Measurements from ENCODE around the gene AZU1.
"Not testable (repeated sequence)": the region's sequence is repeated elsewhere in the genome, so short reads cannot be mapped to it uniquely, and the experiment has no call there.

AZU1 gene

DNA sequence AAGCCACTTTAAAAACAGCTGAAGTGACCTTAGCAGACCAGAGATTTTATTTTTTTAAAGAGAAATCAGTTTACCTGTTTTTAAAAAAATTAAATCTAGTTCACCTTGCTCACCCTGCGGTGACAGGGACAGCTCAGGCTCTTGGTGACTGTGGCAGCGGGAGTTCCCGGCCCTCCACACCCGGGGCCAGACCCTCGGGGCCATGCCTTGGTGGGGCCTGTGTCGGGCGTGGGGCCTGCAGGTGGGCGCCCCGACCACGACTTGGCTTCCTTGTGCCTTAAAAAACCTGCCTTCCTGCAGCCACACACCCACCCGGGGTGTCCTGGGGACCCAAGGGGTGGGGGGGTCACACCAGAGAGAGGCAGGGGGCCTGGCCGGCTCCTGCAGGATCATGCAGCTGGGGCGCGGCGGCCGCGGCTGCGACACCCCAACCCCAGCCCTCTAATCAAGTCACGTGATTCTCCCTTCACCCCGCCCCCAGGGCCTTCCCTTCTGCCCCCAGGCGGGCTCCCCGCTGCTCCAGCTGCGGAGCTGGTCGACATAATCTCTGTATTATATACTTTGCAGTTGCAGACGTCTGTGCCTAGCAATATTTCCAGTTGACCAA, 16.7 kb upstream of the AZU1 start:
- no peak for FAIRE-seq

DNA sequence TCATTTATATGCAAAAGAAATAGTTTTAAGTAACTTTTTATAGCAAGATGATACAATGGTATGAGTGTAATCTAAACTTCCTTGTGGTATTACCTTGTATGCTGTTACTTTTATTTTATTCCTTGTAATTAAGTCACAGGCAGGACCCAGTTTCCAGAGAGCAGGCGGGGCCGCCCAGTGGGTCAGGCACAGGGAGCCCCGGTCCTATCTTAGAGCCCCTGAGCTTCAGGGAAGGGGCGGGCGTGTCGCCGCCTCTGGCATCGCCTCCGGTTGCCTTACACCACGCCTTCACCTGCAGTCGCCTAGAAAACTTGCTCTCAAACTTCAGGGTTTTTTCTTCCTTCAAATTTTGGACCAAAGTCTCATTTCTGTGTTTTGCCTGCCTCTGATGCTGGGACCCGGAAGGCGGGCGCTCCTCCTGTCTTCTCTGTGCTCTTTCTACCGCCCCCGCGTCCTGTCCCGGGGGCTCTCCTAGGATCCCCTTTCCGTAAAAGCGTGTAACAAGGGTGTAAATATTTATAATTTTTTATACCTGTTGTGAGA, 16.1 kb upstream of the AZU1 start:
- no peak for FAIRE-seq

DNA sequence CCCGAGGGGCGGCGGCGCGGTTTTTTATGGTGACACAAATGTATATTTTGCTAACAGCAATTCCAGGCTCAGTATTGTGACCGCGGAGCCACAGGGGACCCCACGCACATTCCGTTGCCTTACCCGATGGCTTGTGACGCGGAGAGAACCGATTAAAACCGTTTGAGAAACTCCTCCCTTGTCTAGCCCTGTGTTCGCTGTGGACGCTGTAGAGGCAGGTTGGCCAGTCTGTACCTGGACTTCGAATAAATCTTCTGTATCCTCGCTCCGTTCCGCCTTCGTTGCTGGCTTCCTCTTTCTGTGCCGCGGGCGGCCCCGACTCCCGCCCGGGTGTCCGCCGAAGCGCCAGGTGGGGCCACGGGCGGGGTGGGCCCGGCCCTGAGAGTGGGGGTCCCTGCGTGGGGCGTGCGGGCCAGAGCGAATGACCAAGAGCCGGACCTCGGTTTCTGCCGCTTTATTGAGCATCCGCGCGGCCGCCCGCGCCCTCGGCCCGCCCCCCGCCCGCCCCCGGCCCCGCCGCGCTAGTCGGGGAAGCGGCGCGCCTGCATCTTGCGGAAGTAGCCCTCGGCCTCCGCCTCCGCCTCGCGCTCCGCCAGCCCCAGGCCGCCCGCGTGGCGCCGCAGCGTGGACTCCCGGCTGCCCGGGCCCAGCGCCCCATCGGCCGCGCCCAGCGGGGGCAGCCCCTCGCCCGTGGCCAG, 15.4 kb upstream of the AZU1 start:
- no peak for FAIRE-seq

DNA sequence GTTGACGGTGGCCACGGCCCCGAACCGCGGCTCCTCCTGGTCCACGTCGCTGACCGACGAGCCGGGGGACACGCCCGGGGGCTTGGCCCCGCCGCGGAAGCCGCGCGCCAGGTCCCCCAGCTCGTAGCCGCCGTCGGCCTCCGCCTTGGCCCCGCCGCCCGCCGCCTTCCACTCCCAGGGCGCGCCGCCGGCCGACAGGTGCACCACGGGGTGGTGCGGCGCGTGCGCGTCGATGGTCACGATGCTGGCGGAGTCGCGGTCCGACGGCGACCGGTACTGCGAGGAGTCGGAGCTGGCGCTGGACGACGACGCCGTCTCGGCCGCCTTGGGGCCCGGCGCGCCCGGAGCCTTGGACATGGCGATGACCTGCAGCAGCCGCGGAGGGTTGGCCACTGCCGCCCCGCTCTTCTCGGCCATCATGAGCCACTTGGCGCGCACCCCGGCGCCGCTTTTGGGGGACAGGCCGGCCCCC, 14.9 kb upstream of the AZU1 start:
- no peak for FAIRE-seq

DNA sequence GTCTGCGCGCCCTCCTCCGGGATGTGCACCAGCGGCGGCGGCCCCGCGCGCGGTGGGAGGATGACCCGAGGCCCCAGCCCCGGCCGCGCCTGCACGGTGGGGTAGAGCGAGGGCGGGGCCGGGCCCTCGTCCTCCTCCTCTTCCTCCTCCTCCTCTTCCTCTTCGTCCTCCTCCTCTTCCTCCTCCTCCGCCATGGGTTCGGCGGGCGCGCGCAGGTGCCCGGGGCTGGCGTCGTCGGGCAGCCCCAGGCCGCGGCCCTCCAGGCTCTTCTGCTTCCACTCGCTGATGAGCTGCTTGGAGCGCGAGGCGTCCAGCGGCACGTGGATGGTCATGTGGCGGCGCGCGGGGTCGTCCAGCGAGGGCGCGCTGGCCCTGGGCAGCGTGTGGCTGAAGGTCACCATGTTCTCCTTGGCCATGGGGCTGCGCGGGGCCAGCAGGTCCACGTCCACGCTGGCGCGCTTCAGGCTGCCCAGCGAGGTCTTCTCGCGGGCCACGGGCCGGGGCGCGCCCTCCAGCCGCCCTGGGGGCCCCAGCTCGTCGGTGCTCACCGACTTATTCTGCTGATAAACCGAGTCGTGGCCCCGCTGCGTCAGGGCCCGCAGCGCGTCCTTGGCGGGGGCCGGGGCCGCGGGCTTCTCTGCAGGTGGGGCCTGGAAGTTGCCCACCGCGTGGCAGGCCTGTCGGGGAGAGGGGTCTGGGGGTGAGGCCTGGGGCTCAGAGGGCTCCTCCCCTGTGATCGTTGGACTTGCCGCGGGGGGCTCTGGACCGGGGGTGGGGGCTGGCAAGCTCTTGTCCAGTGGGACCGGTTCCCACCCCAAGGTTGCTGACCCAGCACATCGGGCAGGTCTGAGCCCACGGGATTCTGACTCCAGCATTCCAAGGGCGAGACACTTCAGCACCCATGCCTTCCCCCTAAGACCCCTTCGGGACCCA, 14.2 kb upstream of the AZU1 start:
- FAIRE-seq: no peak

DNA sequence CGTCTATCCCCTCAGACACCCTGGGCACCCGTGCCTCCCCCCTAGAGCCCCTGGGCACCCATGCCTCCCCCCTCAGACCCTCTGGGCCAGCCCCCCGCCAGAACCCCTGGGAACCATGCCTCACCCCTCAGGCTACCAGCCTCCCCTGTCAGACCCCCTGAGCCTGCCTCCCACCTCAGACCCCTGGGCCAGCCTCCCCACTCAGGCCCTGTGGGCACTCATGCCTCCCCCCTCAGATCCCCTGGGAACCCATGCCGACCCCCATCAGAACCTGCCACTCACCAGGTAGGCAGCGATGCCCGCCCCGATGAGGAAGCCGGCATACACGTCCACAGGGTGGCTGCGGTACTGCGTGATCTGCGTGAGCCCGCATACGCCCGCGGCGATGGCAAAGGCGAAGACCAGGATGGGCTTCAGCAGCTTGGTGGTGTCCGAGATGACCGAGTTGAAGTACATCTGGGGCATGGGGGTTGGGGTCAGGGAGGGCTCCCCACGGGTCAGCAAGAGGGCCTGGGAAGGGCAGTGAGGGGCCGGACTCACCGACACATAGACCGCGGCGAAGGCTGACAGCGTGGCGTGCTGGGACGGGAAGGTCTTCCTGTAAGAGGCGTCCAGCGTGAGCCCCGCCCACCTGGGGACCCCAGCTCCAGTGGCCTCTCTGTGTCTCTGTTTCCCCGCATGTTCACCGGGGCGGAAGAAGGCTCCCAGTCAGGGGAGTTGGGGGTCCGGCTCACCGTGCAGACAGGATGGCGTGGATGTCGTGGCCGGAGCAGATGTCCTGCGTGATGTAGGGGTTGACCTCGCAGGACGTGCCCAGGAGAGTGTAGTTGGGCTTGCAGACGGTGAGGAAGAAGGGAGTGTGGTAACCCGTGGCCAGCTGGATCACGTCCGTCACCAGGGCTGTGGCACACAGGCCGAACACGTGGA, 13.2 kb upstream of the AZU1 start:
- no peak for FAIRE-seq

DNA sequence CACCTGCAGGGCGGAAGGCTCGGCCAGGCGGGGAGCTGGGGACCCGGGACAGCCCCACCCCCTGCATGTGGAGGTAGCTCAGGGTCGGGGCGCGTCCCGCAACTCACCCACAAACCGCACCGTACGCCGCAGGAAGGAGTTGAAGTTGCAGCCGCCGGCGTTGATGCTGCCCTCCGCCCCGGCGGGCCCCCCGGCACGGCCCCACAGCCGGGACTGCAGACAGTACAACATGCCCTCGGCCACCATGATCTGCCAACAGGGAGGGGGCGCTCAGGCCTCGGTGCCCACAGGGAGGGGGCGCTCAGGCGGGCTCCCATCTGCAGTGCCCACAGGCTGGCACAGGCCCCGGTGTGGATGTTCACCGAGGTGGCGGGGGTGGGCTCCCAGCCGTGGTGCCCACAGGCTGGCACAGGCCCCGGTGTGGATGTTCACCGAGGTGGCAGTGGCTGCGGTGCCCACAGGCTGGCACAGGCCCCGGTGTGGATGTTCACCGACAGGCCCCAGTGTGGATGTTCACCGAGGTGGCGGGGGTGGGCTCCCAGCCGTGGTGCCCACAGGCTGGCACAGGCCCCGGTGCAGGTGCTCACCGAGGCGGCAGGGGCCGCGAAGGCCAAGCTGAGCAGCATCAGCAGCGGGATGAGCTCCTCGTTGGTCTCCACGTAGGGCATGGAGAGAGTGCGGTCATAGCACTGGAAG, 12.4 kb upstream of the AZU1 start:
- FAIRE-seq: no peak

DNA sequence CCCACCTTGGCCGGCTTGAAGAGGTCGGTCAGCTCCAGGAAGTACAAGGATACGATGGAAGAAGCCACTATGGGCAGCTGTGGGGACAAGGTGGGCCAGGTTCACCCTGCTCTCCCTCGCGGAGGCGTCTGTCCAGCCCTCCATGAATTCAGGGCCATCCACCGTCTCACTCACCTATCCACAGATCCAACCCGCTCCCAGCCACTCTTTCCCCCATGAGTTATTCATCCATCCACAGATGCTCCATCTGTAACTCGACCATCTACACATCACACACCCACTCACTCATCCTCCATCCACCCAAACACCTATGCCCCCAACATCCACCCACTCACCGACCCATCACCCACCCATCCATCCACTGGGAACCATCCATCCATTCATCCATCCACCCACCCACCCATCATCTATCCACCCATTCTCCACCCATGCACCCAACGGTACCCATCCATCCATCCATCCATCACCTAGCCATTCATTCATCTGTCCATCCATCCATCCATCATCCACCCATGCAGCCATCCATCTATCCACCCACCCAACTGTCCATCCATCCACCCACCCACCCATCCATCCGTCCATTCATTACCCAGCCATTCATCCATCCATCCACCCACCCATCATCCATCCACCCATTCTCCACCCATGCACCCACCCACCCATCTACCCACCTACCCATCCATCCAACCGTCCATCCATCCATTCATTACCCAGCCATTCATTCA, 11.7 kb upstream of the AZU1 start:
- no peak for FAIRE-seq

DNA sequence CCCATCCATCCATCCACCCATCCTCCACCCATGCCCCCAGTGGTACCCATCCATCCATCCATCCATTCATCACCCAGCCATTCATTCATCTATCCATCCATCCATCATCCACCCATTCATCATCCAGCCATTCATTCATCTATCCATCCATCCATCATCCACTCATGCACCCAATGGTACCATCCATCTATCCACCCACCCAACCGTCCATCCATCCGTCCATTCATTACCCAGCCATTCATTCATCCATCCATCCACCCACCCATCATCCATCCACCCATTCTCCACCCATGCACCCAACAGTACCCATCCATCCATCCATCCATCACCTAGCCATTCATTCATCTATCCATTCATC, 11.2 kb upstream of the AZU1 start:
- FAIRE-seq: no peak

DNA sequence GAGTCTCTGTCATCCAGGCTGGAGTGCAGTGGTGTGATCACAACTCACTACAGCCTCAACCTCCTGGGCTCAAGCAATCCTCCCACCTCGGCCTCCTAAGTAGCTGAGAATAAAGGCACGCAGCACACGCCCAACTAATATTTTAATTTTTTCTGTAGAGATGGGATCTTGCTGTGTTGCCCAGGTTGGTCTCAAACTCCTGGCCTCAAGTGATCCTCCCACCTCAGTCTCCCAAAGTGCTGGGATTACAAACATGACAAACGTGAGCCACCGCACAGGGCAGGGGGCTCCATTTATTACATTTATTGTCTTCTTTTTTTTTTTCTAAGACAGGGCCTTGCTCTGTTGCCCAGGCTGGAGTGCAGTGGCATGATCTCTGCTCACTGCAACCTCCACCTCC, 7.4 kb upstream of the AZU1 start:
- not testable (repeated sequence) for FAIRE-seq

DNA sequence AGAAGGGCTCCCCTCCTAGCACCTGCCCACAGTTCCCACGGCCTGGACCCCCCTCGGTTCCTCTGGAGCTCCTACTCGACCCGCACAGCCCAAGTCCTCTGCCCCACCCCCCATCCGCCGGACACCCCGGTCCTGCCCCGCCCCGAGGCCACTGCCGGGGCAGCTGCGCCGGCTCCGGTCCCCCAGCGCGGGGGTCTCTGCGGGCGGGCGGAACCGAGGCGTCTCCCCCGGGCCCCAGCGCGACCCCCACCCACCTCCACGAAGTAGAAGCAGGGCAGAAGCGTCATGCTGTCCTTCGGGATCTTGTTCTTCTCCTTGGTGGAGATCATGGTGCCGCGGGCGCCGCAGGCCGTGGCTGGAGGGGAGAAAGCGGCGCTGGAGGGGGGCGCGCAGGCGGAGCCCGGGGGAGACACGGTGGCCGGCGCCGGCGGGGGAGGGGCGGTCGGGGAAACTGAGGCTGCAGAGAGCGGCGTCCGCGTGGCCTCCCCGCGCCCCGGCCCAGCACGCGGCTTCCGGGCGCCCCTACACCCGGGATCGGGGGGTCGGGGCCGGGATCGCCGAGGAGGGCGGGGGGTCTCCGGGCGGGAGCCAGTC, 6.3 kb upstream of the AZU1 start:
- no peak for FAIRE-seq

DNA sequence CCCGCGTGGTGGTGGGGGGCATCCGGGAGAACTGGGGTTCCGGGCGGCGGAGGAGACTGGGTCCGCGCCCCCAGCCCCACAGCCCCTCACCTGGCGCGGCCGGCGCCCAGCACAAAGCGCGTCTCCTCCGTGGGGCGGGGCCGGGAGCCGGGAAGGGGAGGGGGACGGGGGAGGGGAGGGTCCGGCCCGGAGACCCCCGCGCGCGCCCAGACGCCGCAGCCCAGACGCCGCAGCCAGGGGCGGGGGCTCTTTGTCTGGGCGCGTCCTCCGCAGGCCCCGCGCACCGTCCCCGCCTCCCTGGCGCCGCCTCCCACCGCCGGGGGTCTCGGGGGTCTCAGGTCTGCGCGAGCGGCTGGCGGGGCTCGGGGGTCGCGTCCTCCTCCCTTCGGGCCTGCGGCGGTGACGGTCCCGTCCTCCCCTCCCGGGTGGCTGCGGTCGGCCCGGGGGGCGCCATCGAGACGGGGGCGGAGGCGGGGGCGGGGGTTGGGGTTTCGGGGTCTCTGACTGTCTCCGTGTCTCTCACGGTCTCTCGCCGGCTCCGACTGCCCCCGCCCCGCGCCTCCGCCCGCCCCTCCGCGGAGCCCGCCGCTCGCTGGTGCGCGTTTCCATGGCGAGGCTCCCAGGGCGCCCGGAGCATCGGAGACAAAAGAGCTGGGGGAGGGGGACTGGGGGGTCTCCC, 5.7 kb upstream of the AZU1 start, which contains the start of gene PLPPR3:
Gene PLPPR3, minus strand, starts transcription at position 131 of the 679 bp plus-strand sequence. CDS start 396 bp downstream, outside the sequence.
- no peak for FAIRE-seq

DNA sequence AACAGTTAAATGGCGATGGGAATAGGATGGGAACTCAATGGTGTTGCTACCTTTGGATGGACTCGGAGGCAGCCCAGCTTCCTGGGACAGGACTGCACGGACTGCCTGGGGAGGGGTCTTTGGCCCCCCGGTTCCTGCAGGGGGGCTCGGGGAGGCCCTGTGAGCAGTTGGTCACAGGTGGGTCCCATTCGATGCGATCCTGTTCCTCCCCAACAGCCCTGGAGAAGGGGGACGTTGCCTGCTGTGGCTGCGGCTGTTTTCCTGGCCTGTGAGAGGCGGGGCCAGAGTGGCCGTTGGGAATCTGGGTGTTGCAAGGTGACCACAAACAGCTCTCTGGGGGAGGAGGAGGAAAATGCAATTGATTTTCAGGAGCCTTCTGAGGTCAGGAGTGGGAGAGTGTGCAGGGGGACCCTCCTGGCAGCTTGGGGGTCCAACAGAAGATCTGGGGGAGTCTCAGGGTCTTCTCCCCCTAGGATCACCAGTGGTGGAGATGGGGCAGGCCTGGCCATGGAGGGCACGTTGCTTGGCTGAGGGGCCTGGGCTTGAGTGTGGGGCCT, 4.0 kb upstream of the AZU1 start:
- no peak for FAIRE-seq

DNA sequence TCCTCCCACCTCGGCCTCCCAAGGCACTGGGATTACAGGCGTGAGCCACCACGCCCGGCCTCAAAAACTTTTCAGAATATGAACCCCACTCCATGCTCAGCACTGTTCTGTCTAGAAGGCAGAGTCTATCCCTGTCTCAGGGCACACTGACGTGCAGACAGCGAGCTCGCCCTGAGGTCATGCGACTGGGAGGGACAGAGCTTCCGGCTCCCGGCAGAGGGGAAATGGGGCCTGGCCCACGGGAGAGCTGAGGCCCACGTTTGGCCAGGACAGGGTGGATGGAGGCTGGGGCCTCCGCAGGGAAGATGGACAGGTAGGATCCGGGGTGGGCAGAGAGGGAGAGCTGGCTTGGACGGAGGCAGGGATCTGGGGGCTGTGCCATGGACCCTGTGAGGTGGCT, 2.8 kb upstream of the AZU1 start:
- no peak for FAIRE-seq

DNA sequence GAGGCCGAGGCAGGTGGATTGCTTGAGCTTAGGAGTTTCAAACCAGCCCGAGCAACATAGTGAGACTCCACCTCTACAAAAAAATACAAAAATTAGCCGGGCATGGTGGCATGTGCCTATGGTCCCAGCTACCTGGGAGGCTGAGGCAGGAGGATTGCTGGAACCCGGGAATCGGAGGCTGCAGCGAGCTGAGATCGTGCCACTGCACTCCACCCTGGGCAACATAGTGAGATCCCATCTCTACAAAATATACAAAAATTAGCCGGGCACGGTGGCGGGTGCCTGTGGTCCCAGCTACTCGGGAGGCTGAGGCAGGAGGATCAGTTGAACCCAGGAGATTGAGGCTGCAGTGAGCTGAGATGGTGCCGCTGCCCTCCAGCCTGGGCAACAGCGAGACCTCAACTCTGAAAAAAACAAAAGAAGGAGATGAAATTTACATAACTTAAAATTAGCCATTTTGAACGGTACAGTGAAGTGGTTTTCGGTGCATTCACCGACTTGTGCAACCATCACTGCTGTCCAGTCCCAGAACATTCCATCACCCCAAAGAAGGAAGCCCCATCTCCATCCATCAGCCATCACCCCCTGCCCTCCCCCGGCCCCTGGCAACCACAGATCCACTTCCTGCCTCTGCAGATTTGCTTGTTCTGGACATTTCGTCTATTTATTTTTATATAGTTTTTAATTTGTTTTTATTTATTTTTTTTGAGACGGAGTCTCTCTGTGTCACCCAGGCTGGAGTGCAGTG, 1.6 kb upstream of the AZU1 start:
- no peak for FAIRE-seq

DNA sequence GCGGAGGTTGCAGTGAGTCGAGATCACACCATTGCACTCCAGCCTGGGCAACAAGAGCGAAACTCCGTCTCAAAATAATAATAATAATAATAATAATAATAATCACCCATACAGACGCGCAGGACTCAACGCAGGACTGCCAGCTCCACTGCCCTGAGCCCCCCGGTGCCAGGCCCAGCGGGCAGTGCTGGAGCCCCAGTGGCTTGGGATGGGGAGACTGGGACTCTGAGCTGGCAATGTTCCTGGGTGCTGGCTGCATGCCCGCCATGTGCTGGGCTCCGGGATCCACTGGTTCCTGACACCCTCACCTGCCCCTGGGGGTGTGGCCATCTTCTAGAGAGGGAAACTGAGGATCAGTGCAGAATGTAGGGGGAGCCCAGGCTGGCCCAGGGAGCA, 325 bp upstream of the AZU1 start:
- no peak for FAIRE-seq

DNA sequence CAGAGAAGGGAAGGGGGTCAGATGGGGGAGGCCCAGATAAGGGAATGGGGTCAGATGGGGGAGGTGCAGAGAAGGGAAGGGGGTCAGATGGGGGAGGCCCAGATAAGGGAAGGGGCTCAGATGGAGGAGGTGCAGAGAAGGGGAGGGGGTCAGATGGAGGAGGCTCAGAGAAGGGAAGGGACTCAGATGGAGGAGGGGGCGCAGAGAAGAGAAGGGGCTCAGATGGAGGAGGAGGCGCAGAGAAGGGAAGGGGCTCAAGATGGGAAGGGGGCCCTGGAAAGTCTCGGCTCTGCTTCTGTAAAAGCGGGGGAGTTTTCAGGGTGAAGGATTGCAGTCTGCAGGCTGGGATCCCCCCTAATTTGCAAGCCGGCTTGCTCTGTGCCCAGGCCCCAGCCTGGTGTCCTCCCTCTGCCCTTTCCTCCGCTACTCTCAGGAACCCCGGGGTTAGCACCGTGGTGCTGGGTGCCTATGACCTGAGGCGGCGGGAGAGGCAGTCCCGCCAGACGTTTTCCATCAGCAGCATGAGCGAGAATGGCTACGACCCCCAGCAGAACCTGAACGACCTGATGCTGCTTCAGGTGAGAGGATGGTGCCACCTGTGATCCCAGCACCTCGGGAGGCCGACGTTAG, 1.6 kb downstream of the AZU1 start:
- FAIRE-seq: no peak

Data from islet of Langerhans (tissue), 1 donor.